IPS-18c (cell line): ENCODE results near the gene IRF3.
A peak's percentile ranks its signal among the peaks of the same experiment; 100 is the strongest.

Experiments
- H3K4me3 ChIP-seq: 2 replicates; pipeline ENCODE4 v1.7.0; 2013; ENCODE audit warnings: low read depth, mild to moderate bottlenecking, low read length, moderate library complexity; ENCODE audit not compliant: insufficient read depth
- H3K9me3 ChIP-seq: one replicate; pipeline ENCODE4 v1.6.1; 2013; ENCODE audit warnings: mild to moderate bottlenecking, low read length, moderate library complexity; ENCODE audit not compliant: control insufficient read depth, insufficient read depth

Gene IRF3

DNA sequence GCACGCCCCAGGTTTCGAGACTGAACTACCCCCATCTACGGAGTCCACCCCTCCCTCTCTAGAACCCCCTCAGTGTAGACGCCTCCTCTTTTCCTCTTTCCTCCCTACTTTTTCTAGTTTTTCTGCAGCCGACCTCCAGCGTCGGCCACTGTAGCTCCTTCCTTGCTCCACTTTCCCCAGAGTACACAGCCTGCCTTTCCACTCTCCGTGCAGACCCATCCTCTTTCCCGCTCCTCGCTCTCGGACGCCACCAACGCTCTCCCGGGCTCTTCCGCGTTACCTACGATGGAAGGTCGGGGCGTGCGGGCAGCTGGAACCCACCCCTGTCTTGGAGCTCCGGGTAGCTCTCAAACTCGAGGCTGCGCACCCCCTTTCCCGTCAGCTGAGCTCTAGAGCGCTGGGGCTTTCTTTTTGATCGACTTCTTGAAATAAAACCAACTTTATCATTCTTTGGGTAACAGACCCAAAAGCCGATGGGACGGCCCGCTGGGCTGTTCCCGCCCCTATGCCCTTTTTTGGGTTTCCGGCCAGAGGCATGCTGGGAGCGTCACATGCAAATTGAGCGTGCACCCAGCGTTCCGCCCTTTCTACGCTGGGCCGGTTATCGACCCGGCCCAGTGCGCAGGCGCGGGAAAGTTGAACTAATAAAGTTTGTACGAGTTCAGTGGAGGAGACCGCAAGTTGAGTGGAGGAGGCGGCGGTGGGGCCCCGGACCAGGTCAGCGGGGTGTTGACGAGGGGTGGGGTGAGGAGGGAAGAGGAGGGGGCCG, at the start of gene IRF3, which contains the start of gene BCL2L12:
Gene IRF3, minus strand, starts transcription at position 507 of the 769 bp plus-strand sequence. CDS start 1,019 bp downstream, outside the sequence.
Gene BCL2L12, plus strand, starts transcription at position 583 of the 769 bp plus-strand sequence. CDS start 760 bp downstream, outside the sequence.
- Histone ChIP-seq H3K4me3 (peak within 1 kb of the TSS; percentile 83), H3K9me3 (no peaks in the 10 kb centered on the region)

GRCh38 chr19:49713236-49713845, 47.7 kb upstream of the IRF3 start:
- Histone ChIP-seq H3K9me3 (no peaks in the 10 kb centered on the region), H3K4me3 (no peak overlapping the region)

DNA sequence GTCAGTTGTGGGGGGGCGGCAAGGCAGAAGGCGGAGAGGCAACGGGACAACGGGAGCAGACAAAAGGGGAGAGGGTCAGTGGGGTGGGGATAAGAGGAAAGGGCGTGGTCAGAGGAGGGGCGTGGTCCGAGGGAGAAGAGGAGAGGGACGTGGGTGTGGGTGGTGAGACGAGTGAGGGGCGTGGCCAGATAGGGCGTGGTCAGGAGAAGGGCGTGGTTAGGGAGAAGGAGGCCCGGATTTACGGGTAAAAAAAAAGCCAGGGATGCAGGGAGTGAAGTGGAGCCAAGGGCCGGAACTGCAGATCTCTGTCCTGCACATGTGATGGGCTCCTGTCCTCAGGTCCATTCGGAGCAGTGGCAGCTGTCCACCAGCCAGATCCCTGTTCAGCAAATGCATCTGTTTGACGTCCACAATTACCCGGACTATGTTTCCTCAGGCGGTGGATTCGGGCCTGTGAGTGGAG, 46.8 kb upstream of the IRF3 start:
- Histone ChIP-seq H3K9me3 (no peaks in the 10 kb centered on the region), H3K4me3 (no peak overlapping the region)

- no peaks in the 10 kb centered on the region for H3K9me3 ChIP-seq
- no peak overlapping the region for H3K4me3 ChIP-seq
Measured at GRCh38 chr19:49710372-49710951, 44.8 kb upstream of the IRF3 start.

DNA sequence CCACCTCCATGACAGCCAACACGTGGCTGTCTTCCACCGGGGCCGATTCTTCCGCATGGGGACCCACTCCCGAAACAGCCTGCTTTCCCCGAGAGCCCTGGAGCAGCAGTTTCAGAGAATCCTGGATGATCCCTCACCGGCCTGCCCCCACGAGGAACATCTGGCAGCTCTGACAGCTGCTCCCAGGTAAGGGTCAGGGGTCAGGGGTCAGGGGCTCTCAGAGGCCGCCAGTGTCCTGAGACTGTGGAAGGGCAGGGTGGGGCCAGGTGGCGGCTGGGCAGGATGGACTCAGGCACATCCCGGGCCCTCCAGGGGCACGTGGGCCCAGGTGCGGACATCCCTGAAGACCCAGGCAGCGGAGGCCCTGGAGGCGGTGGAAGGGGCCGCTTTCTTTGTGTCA, 40.3 kb upstream of the IRF3 start:
- no peak overlapping the region for H3K4me3 ChIP-seq
- no peaks in the 10 kb centered on the region for H3K9me3 ChIP-seq

DNA sequence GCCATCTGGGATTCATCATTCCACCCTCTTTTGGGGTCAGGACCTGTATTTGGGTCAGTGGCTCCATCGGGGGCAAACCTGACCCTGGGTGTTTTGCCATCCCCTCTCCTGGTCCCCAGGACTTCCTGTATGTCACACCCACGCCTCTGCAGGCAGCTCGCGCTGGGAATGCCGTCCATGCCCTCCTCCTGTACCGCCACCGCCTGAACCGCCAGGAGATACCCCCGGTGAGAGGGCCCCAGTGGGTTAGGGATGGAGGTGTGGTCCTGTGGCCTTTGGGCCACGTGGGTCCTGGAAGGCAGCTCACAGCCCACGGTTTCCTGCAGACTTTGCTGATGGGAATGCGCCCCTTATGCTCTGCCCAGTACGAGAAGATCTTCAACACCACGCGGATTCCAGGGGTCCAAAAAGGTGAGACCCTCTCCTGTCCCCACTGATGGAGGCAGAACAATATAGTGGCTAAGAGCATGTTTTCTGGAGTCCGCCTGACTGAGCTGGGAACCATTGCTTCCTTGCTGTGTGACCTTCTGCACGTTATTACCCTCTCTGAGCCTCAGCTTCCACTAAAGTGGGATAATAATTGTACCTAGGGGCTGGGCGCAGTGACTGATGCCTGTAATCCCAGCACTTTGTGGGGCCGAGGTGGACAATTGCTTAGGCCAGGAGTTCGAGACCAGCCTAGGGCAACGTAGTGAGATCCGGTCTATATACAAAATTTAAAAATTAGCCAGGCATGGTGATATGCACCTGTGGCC, 39.4 kb upstream of the IRF3 start:
- Histone ChIP-seq H3K9me3 (no peaks in the 10 kb centered on the region), H3K4me3 (no peak overlapping the region)

GRCh38 chr19:49701271-49701786, 35.7 kb upstream of the IRF3 start:
- no peak overlapping the region; the same call in 1 of the 2 replicates for H3K4me3 ChIP-seq

GRCh38 chr19:49700563-49700962, 34.9 kb upstream of the IRF3 start:
- Histone ChIP-seq H3K9me3 (no peaks in the 10 kb centered on the region), H3K4me3 (no peak overlapping the region)

More at GRCh38 chr19:49701271-49701786, 35.7 kb upstream of the IRF3 start:
- no peaks in the 10 kb centered on the region for H3K9me3 ChIP-seq

DNA sequence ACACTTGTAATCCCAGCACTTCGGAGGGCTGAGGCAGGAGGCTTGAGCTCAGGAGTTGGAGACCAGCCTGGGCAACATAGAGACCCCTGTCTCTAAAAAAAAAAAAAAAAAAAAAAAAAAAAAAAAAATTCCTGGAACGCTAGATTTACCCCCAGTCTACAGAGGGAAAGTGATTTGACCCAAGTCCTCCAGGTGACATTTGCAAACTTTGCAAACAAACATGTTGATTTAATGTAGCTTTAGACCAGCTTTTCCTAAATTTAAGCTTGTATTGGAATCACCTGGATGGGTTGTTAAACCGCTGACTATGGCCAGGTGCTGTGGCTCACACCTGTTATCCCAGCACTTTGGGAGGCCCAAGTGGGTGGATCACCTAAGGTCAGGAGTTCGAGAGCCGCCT, 33.7 kb upstream of the IRF3 start:
- no peaks in the 10 kb centered on the region for H3K9me3 ChIP-seq
- no peak overlapping the region for H3K4me3 ChIP-seq

- Histone ChIP-seq H3K9me3 (no peaks in the 10 kb centered on the region), H3K4me3 (no peak overlapping the region)
Measured at GRCh38 chr19:49696865-49697264, 31.2 kb upstream of the IRF3 start.

DNA sequence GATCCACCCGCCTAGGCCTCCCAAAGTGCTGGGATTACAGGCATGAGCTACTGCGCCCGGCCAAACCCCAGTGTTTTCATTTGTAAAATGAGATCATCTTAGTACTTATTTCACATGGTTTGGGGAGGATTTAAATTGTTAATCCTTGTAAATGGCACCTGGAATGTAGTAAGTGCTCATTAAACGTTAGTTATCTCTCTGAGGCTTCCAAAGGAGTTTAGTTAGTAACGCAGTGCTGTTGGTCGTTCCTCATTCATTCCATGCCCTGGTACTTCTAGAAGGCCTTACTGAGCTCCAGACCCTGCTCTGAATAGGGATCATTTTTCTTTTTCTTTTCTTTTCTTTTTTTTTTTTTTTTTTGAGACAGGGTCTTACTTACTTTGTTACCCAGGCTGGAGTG, 30.5 kb upstream of the IRF3 start:
- Histone ChIP-seq H3K4me3 (no peak overlapping the region), H3K9me3 (no peaks in the 10 kb centered on the region)

DNA sequence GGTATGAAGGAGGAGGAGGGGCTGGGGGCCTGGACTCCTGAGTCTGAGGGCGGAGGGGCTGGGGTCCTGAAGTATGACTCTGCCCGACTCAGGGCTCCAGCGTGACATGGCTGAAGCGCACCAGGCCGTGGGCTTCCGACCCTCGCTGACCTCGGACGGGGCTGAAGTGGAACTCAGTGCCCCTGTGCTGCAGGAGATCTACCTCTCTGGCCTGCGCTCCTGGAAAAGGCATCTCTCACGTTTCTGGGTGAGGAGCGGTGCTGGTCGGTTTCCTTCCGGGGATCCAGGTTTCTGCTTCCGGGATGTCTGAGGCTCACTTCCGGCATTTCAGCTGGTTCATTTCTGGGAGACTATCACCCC, 26.5 kb upstream of the IRF3 start:
- Histone ChIP-seq H3K9me3 (peaks cover 2% of the 10 kb centered on the region), H3K4me3 (peak overlapping the region; percentile 85)

DNA sequence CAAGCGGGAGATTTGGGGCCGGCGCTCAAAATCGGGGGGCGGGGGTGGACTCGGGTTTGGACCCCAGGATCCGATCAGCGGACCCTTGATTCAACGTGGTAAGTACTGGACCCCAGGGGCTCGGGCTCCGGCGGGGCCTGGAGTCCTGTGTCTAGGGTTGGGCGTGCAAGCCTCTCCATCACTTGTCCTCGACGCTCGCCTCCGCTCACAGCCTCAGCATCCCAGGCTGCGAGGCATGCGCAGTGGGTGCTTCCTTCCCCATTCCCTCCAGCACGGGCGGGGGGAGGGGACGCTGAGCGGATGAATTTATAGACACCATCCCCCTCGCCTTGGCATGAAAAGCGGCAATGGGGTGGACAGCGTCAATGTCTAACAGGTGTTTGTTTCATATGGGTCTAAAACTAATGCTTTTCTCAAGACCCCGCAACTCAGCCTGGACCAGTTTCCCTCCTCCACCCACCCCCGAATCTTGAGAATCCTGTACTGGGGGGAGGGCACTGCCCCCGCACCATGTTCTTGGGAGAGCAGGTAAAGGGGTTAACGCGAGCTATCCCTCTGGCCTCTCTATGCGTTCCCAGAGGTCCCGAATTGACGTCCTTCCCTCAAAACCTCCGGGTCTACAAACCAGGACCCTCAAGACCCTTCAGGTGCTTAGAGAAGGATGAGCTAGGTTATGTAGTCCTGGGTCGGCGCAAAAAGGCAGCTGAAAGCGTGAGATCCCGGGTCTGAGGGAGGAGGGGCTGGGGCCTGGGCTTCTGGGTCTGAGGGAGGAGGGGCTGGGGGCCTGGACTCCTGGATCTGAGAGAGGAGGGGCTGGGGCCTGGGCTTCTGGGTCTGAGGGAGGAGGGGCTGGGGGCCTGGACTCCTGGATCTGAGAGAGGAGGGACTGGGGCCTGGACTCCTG, 25.8 kb upstream of the IRF3 start:
- Histone ChIP-seq H3K9me3 (peaks cover 2% of the 10 kb centered on the region), H3K4me3 (peak overlapping the region; percentile 85)

DNA sequence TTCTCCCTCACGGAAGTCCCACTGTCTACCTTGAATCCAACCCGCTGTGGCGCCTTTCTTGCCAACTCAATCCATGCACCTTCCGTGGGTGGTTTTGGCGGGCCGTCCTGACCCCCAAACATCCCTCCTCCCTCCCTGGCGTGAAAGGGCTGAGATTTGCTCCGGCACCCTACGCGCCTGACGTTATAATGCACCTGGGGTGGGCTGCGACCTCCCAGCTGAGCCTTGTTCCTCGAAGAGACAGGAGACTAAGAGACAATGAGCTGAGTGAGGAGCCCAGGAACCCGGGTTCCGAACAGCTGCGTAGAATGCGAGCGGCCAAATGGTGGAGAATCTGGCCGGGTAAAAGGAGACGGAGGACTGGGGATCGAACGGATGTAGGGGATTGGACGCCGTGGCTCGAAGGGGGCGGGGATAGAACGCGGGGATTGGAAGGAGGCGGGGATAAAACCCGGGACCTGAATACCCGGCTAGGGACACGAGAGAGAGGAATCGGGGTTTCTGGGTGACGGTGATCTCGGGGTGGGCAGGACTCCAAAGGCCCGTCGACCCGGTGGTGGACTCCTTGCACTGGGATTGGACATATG, 25.1 kb upstream of the IRF3 start, which contains the start of gene CPT1C:
Gene CPT1C, plus strand, starts transcription at position 461 of the 587 bp plus-strand sequence. CDS start 1,137 bp downstream, outside the sequence.
- peaks cover 2% of the 10 kb centered on the region for H3K9me3 ChIP-seq
- peak within 1 kb of the TSS; percentile 85 for H3K4me3 ChIP-seq

- peak overlapping the region; percentile 85 for H3K4me3 ChIP-seq
- peaks cover 2% of the 10 kb centered on the region for H3K9me3 ChIP-seq
Measured at GRCh38 chr19:49690079-49690655, 24.5 kb upstream of the IRF3 start.
